ENCODE measurements around the gene MRPL11. TPM values are rescaled to one million over a fixed set of nuclear protein-coding genes. Genes with fewer than 3 reads are reported as not detected.

The MRPL11 gene
- 100 to 1,000 TPM in 1 of 2 donors, 10 to 100 TPM in 1; 81.9 to 131 TPM for total RNA-seq

GRCh38 chr11:66438504-66439466 lies at the start of gene MRPL11:
Gene MRPL11 (minus strand): TSS chr11:66438848. CDS start chr11:66438754, 94 bp downstream.
- ATAC-seq (peak; percentile 98 to 99), DNase-seq (ENCODE audit: low spot score in 2 of 2) (peak; percentile 88 to 90)
- peak within 1 kb of the TSS; percentile 90 to 99 for H3K27ac Mint-ChIP-seq
- H3K9me3 Mint-ChIP-seq, result peaks cover 8 to 9% of the 10 kb centered on the region in 2 donors
- peaks cover 8 to 15% of the 10 kb centered on the region in 2 donors for H3K36me3 Mint-ChIP-seq

GRCh38 chr11:66484806-66485380 lies 46.2 kb upstream of the MRPL11 start:
- peaks cover 0 to 6% of the 10 kb centered on the region in 2 donors for H3K36me3 Mint-ChIP-seq
- H3K9me3 Mint-ChIP-seq, result no peaks in the 10 kb centered on the region
- ATAC-seq (no peak), DNase-seq (ENCODE audit: low spot score in 2 of 2) (no peak)
- H3K27ac Mint-ChIP-seq, result peak overlapping the region in 1 of 2 donors; percentile 44

- peak within 1 kb of the TSS; percentile 93 for H3K27ac Mint-ChIP-seq
- peak; percentile 97 to 98 for DNase-seq (ENCODE audit: low spot score in 2 of 2)
- peak; percentile 96 to 98 for ATAC-seq
- H3K36me3 Mint-ChIP-seq, result peaks cover 4 to 6% of the 10 kb centered on the region in 2 donors
- H3K9me3 Mint-ChIP-seq, result no peaks in the 10 kb centered on the region
These were observed 41.7 kb upstream of the MRPL11 start, which contains the start of gene DPP3 for GRCh38 chr11:66480117-66480938. Gene DPP3 (plus strand): TSS chr11:66480434. CDS start chr11:66482201, 1,767 bp downstream.

DNA sequence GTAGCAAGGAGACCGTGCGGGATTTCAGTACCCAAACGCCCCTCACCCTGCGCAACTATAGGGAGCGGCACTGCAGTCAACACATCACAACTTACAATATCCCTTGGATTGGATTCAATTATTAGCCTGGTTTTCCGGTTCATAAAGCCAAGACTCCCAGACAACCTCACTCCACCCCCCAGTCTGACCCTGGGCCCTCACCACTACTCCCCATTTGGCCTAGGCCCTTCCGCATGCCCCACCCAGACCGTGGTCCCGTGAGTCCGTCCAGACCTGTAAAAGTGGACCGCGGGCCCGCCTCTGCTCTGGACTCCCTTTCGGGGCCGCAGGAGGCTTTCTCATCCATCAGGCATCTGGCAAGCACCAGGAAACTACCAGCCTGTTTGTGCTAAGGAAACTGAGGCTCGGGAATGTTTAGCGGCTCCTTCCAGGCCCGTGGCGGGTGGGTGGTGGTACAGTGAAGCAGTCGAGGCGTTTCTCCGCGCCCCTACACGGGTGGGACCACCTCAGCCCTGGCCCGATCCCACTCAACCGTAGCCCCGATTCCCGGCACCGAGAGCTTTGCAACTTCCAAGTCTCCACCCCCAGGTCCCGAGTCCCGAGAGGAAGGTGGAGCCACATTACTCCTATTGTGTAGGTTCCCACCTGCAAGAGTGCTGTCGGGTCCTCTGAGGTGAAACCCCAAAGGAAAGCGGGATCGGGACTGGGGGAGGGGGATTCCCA lies 40.9 kb upstream of the MRPL11 start:
- peak in 1 of 2 donors; percentile 24 for DNase-seq (ENCODE audit: low spot score in 2 of 2)
- Mint-ChIP-seq H3K27ac (peak overlapping the region; percentile 93), H3K36me3 (peaks cover 4 to 6% of the 10 kb centered on the region in 2 donors)

GRCh38 chr11:66478729-66479393 lies 40.2 kb upstream of the MRPL11 start:
- Mint-ChIP-seq H3K27ac (peak overlapping the region; percentile 93), H3K9me3 (no peaks in the 10 kb centered on the region), H3K36me3 (peaks cover 4 to 6% of the 10 kb centered on the region in 2 donors)
- DNase-seq (ENCODE audit: low spot score in 2 of 2) (peak in 1 of 2 donors; percentile 46), ATAC-seq (no peak)

More for the DNA sequence above, 40.9 kb upstream of the MRPL11 start:
- no peak for ATAC-seq
- H3K9me3 Mint-ChIP-seq, result no peaks in the 10 kb centered on the region

DNA sequence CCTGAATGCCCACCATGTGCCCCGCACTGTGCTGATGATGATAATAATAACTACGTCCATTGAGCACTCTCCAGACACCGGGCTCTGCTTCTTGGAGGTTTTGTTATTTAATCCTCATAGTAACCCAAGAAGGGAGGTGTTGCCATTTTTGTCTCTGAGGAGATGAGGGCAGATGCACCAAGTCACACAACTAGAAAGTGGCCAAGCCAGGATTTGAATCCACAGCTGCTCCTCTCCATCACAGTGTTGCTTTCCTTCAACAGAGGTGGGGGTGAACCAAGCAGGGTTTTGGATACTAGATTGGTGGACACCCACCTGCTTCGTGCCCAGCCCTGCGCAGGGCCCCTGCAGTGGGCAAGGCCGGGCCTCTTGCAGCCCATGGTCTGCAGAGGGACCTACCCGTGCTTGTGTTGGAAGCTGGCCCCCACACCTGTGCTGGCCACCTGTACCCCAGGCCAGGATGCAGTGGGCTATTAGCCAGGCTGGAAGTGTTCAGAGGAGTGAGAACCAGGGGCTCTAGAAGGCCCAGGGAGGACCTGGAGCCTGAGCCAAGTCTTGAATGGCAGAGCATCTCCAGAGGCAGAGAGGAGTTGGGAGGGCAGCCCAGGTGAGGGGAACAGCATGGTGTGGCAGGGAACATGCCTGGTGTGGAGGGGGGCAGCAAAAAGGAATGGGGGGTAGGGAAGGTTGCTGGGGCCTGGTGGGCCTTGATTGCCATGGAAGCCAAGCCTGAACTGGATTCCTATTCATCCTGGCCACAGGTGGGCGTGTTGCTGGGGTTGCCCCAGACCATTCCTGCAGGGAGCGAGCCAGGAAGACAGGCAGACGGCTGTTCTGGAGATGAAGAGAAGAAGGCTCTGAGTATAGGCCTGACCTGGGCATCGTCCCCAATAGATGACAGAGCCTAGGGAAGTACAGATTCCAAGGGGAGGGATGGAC lies 38.9 kb upstream of the MRPL11 start:
- DNase-seq (ENCODE audit: low spot score in 2 of 2), result no peak
- Mint-ChIP-seq H3K27ac (peak overlapping the region; percentile 42 to 67), H3K36me3 (peaks cover 4% of the 10 kb centered on the region in 2 donors), H3K9me3 (no peaks in the 10 kb centered on the region)
- ATAC-seq, result no peak

DNA sequence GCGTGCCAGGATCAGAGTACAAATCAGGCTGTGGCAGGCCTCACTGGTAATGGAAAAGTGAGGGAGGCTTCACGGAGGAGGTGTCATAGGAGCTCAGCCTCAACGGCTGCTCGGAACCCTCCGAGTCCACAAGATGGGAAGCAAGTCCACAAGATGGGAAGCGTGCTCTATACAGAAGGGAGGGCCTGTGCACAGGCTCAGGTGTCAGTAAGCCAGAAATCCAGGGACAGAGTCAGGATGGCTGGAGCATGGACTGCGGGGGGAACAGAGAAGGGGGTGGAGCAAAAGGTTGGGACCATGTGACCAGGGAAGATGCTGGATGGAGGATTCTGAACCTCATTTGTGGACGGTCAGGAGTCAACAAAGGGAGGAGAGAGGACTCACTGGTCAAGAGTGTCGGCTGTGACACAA lies 38.2 kb upstream of the MRPL11 start:
- DNase-seq (ENCODE audit: low spot score in 2 of 2), result no peak
- H3K9me3 Mint-ChIP-seq, result no peaks in the 10 kb centered on the region
- no peak for ATAC-seq
- H3K36me3 Mint-ChIP-seq, result peaks cover 0 to 4% of the 10 kb centered on the region in 2 donors
- no peak overlapping the region for H3K27ac Mint-ChIP-seq

- no peak overlapping the region for H3K27ac Mint-ChIP-seq
- H3K9me3 Mint-ChIP-seq, result no peaks in the 10 kb centered on the region
- ATAC-seq, result no peak
- no peak for DNase-seq (ENCODE audit: low spot score in 2 of 2)
- peaks cover 0 to 4% of the 10 kb centered on the region in 2 donors for H3K36me3 Mint-ChIP-seq
These were observed 37.7 kb upstream of the MRPL11 start for GRCh38 chr11:66476173-66476840.

DNA sequence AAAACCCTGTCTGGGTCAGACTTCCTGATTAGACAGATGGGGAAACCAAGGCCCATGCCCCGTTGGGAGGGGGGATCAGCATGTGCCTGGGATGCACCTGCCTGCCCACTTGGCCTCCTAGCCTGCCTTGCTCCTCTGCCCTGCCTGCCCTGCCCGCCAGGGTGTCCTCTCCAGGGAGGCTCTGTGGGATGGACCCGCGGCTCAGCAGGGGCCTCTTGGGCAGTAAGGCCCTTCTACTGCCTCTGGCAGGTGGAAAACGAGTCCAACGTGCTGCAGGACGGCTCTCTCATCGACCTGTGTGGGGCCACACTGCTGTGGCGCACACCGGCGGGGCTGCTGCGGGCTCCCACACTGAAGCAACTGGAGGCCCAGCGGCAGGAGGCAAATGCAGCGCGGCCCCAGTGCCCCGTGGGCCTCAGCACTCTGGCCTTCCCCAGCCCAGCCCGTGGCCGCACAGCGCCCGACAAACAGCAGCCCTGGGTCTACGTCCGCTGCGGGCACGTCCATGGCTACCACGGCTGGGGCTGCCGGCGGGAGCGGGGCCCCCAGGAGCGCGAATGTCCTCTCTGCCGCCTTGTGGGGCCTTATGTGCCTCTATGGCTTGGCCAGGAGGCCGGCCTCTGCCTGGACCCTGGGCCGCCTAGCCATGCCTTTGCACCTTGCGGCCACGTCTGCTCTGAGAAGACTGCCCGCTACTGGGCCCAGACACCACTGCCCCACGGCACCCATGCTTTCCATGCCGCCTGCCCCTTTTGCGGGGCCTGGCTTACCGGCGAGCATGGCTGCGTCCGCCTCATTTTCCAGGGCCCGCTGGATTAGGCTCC lies 36.9 kb upstream of the MRPL11 start:
- ATAC-seq (no peak), DNase-seq (ENCODE audit: low spot score in 2 of 2) (no peak)
- Mint-ChIP-seq H3K9me3 (no peaks in the 10 kb centered on the region), H3K36me3 (peaks cover 0 to 4% of the 10 kb centered on the region in 2 donors), H3K27ac (no peak overlapping the region)

GRCh38 chr11:66473608-66474515 lies 35.2 kb upstream of the MRPL11 start:
- ATAC-seq, result no peak

GRCh38 chr11:66473167-66473566 lies 34.5 kb upstream of the MRPL11 start:
- Mint-ChIP-seq H3K36me3 (no peaks in the 10 kb centered on the region), H3K9me3 (no peaks in the 10 kb centered on the region), H3K27ac (no peak overlapping the region)
- DNase-seq (ENCODE audit: low spot score in 2 of 2), result no peak
- no peak for ATAC-seq

More at GRCh38 chr11:66473608-66474515, 35.2 kb upstream of the MRPL11 start:
- Mint-ChIP-seq H3K27ac (peak overlapping the region in 1 of 2 donors; percentile 79), H3K9me3 (no peaks in the 10 kb centered on the region), H3K36me3 (no peaks in the 10 kb centered on the region)
- no peak for DNase-seq (ENCODE audit: low spot score in 2 of 2)

DNA sequence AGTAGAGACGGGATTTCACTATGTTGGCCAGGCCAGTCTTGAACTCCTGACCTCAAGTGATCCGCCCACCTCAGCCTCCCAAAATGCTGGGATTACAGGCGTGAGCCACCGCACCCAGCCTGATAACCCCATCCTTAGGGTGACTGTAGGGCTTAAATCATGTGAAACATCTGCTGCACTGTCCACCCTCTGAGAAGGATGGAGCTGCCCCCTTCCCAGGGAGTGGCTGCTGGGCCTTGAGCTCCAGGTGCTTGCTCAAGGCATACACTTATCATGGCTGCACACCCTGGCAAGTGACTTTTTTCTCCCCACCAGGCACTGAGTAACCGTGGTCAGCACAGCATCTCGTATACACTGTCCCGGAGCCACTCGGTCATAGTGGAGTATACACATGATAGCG lies 33.4 kb upstream of the MRPL11 start:
- H3K27ac Mint-ChIP-seq, result no peak overlapping the region

More for the DNA sequence above, 33.4 kb upstream of the MRPL11 start:
- DNase-seq (ENCODE audit: low spot score in 2 of 2) (no peak), ATAC-seq (no peak)
- Mint-ChIP-seq H3K36me3 (no peaks in the 10 kb centered on the region), H3K9me3 (no peaks in the 10 kb centered on the region)

All from activated naive CD4-positive, alpha-beta T cell treated with anti-CD3 and anti-CD28 coated beads, Interleukin-2, amount 50 U/mL, for 72 hours (primary cell).